ENCODE data around the gene GFI1B.
A peak's percentile ranks its signal among the peaks of the same experiment; 100 is the strongest.

GFI1B gene

GRCh38 chr9:133004091-133004998 is 25.9 kb downstream of the GFI1B start:
- Histone ChIP-seq H4K91ac (ENCODE audit: low read depth, low read length) (no peak overlapping the region), H4K12ac (ENCODE audit: low read depth, low read length) (no peak overlapping the region), H3K36me3 (ENCODE audit: control insufficient read depth in 1 of 2, insufficient read depth in 2 of 2, low read length in 2 of 2) (no peaks in the 10 kb centered on the region), H2BK120ac (ENCODE audit: insufficient read depth, low read length, poor library complexity) (no peak overlapping the region), H2BK5ac (ENCODE audit: low read depth, low read length, poor library complexity) (no peak overlapping the region), H3K27me3 (ENCODE audit: insufficient read depth, low read length) (no peaks in the 10 kb centered on the region), H3K18ac (ENCODE audit: low read length) (no peak overlapping the region), H3K23ac (ENCODE audit: low read length) (no peak overlapping the region), H3K79me1 (ENCODE audit: low read length) (no peaks in the 10 kb centered on the region), H4K8ac (ENCODE audit: low read depth, low read length) (no peak overlapping the region), H3K4ac (ENCODE audit: low read depth, low read length) (no peak overlapping the region), H3K9me3 (ENCODE audit: insufficient read depth, low read depth, low read length) (peaks cover 12% of the 10 kb centered on the region), H3K79me2 (ENCODE audit: control insufficient read depth, insufficient read depth, low read length, poor library complexity) (peaks cover 1% of the 10 kb centered on the region), H3K9ac (ENCODE audit: low read length) (no peak overlapping the region), H3K4me2 (ENCODE audit: low read length) (no peak overlapping the region), H2BK12ac (ENCODE audit: low read length) (no peak overlapping the region), H2AFZ (ENCODE audit: insufficient read depth, low read length, poor library complexity) (no peak overlapping the region), H2AK5ac (ENCODE audit: low read length) (no peak overlapping the region), H3K4me3 (ENCODE audit: low read depth, low read length) (peak overlapping the region; percentile 26), H3K14ac (ENCODE audit: low read length) (no peak overlapping the region), H3K27ac (ENCODE audit: low read depth, low read length) (no peak overlapping the region), H3K4me1 (ENCODE audit: control insufficient read depth in 1 of 2, insufficient read depth in 2 of 2, low read length in 2 of 2) (no peaks in the 10 kb centered on the region)
- DNase-seq = no peak
- no CpG with 5 or more reads among the region's 9 CpGs for WGBS (ENCODE audit: extremely low coverage, insufficient coverage, insufficient read length)

GRCh38 chr9:133004999-133005760 is 26.7 kb downstream of the GFI1B start:
- Histone ChIP-seq H3K4me2 (ENCODE audit: low read length) (no peak overlapping the region), H3K14ac (ENCODE audit: low read length) (no peak overlapping the region), H3K4me1 (ENCODE audit: control insufficient read depth in 1 of 2, insufficient read depth in 2 of 2, low read length in 2 of 2) (no peaks in the 10 kb centered on the region), H3K79me2 (ENCODE audit: control insufficient read depth, insufficient read depth, low read length, poor library complexity) (peaks cover 1% of the 10 kb centered on the region), H3K4ac (ENCODE audit: low read depth, low read length) (no peak overlapping the region), H3K9ac (ENCODE audit: low read length) (no peak overlapping the region), H2AFZ (ENCODE audit: insufficient read depth, low read length, poor library complexity) (no peak overlapping the region), H2AK5ac (ENCODE audit: low read length) (no peak overlapping the region), H3K36me3 (ENCODE audit: control insufficient read depth in 1 of 2, insufficient read depth in 2 of 2, low read length in 2 of 2) (no peaks in the 10 kb centered on the region), H4K91ac (ENCODE audit: low read depth, low read length) (no peak overlapping the region), H4K12ac (ENCODE audit: low read depth, low read length) (no peak overlapping the region), H3K27ac (ENCODE audit: low read depth, low read length) (no peak overlapping the region), H2BK120ac (ENCODE audit: insufficient read depth, low read length, poor library complexity) (no peak overlapping the region), H3K9me3 (ENCODE audit: insufficient read depth, low read depth, low read length) (peaks cover 12% of the 10 kb centered on the region), H3K18ac (ENCODE audit: low read length) (no peak overlapping the region), H4K8ac (ENCODE audit: low read depth, low read length) (no peak overlapping the region), H2BK12ac (ENCODE audit: low read length) (no peak overlapping the region), H3K79me1 (ENCODE audit: low read length) (no peaks in the 10 kb centered on the region), H2BK5ac (ENCODE audit: low read depth, low read length, poor library complexity) (no peak overlapping the region), H3K23ac (ENCODE audit: low read length) (no peak overlapping the region), H3K27me3 (ENCODE audit: insufficient read depth, low read length) (no peaks in the 10 kb centered on the region), H3K4me3 (ENCODE audit: low read depth, low read length) (no peak overlapping the region)
- DNase-seq = no peak
- WGBS (ENCODE audit: extremely low coverage, insufficient coverage, insufficient read length) = no CpG with 5 or more reads among the region's 14 CpGs

DNA sequence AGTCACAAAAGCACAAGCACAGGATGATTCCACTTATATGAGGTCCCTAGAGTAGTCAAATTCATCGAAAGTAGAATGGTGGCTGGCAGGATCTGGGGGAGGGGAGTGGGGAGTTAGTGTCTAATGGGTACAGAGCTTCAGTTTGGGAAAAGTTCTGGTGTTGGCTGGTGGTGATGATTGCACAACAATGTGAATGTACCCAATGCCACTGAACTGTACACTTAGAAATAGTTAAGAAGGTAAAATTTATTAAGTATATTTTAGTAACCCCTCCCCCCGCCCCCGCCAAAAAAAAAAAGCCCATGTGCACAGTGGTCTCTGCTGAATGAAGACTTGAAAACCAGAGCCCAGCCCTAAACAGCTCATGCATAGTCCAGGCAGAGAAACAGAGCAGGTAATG is 27.5 kb downstream of the GFI1B start:
- no peak overlapping the region for H2BK12ac ChIP-seq (ENCODE audit: low read length)
- H3K4me1 ChIP-seq (ENCODE audit: control insufficient read depth in 1 of 2, insufficient read depth in 2 of 2, low read length in 2 of 2) = no peaks in the 10 kb centered on the region
- no peak overlapping the region for H4K8ac ChIP-seq (ENCODE audit: low read depth, low read length)
- H4K12ac ChIP-seq (ENCODE audit: low read depth, low read length) = no peak overlapping the region
- no peak overlapping the region for H2BK120ac ChIP-seq (ENCODE audit: insufficient read depth, low read length, poor library complexity)
- no CpG with 5 or more reads among the region's 3 CpGs for WGBS (ENCODE audit: extremely low coverage, insufficient coverage, insufficient read length)
- peaks cover 13% of the 10 kb centered on the region for H3K9me3 ChIP-seq (ENCODE audit: insufficient read depth, low read depth, low read length)
- H3K79me1 ChIP-seq (ENCODE audit: low read length) = no peaks in the 10 kb centered on the region
- no peak overlapping the region for H3K4me3 ChIP-seq (ENCODE audit: low read depth, low read length)
- H3K27me3 ChIP-seq (ENCODE audit: insufficient read depth, low read length) = no peaks in the 10 kb centered on the region
- peaks cover 1% of the 10 kb centered on the region for H3K79me2 ChIP-seq (ENCODE audit: control insufficient read depth, insufficient read depth, low read length, poor library complexity)
- H2AK5ac ChIP-seq (ENCODE audit: low read length) = no peak overlapping the region
- no peak overlapping the region for H3K23ac ChIP-seq (ENCODE audit: low read length)
- H2BK5ac ChIP-seq (ENCODE audit: low read depth, low read length, poor library complexity) = no peak overlapping the region
- no peaks in the 10 kb centered on the region for H3K36me3 ChIP-seq (ENCODE audit: control insufficient read depth in 1 of 2, insufficient read depth in 2 of 2, low read length in 2 of 2)
- no peak overlapping the region for H3K14ac ChIP-seq (ENCODE audit: low read length)
- no peak overlapping the region for H2AFZ ChIP-seq (ENCODE audit: insufficient read depth, low read length, poor library complexity)
- no peak overlapping the region for H3K9ac ChIP-seq (ENCODE audit: low read length)
- no peak overlapping the region for H4K91ac ChIP-seq (ENCODE audit: low read depth, low read length)
- no peak overlapping the region for H3K4me2 ChIP-seq (ENCODE audit: low read length)
- H3K18ac ChIP-seq (ENCODE audit: low read length) = no peak overlapping the region
- no peak for DNase-seq
- no peak overlapping the region for H3K4ac ChIP-seq (ENCODE audit: low read depth, low read length)
- no peak overlapping the region for H3K27ac ChIP-seq (ENCODE audit: low read depth, low read length)

DNA sequence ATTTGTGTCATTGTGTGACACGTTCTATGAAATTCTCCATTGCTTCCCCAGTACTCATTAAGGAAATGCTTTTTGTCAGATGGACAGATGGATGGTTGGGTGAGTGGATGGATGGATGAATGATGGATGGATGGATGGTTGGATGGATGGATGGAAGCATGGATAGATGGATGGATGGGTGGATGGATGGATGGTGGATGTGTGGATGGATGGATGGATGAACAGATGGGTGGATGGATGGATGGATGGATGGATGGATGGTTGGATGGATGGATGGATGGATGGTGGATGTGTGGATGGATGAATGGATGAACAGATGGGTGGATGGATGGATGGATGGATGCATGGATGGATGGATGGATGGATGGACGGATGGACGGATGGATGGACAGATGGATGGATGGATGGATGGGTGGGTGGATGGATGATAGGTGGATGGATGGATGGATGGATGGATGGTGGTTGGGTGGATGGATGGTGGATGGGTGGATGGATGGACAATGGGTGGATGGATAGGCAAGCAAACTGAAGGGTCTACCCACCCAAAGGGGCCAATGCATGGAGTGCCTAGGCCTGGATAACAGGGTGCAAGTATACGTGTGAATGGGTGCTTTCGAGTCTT is 28.3 kb downstream of the GFI1B start:
- Histone ChIP-seq H3K4me1 (ENCODE audit: control insufficient read depth in 1 of 2, insufficient read depth in 2 of 2, low read length in 2 of 2) (no peaks in the 10 kb centered on the region), H3K23ac (ENCODE audit: low read length) (no peak overlapping the region), H2AFZ (ENCODE audit: insufficient read depth, low read length, poor library complexity) (no peak overlapping the region), H3K36me3 (ENCODE audit: control insufficient read depth in 1 of 2, insufficient read depth in 2 of 2, low read length in 2 of 2) (no peaks in the 10 kb centered on the region), H3K79me1 (ENCODE audit: low read length) (no peaks in the 10 kb centered on the region), H3K27me3 (ENCODE audit: insufficient read depth, low read length) (no peaks in the 10 kb centered on the region), H2BK5ac (ENCODE audit: low read depth, low read length, poor library complexity) (no peak overlapping the region), H3K9ac (ENCODE audit: low read length) (no peak overlapping the region), H3K4me2 (ENCODE audit: low read length) (no peak overlapping the region), H2BK120ac (ENCODE audit: insufficient read depth, low read length, poor library complexity) (no peak overlapping the region), H3K4ac (ENCODE audit: low read depth, low read length) (no peak overlapping the region), H4K91ac (ENCODE audit: low read depth, low read length) (no peak overlapping the region), H4K12ac (ENCODE audit: low read depth, low read length) (no peak overlapping the region), H3K4me3 (ENCODE audit: low read depth, low read length) (no peak overlapping the region), H3K14ac (ENCODE audit: low read length) (no peak overlapping the region), H3K79me2 (ENCODE audit: control insufficient read depth, insufficient read depth, low read length, poor library complexity) (peaks cover 1% of the 10 kb centered on the region), H4K8ac (ENCODE audit: low read depth, low read length) (no peak overlapping the region), H2AK5ac (ENCODE audit: low read length) (no peak overlapping the region), H3K9me3 (ENCODE audit: insufficient read depth, low read depth, low read length) (peaks cover 13% of the 10 kb centered on the region), H2BK12ac (ENCODE audit: low read length) (no peak overlapping the region), H3K18ac (ENCODE audit: low read length) (no peak overlapping the region), H3K27ac (ENCODE audit: low read depth, low read length) (no peak overlapping the region)
- no peak for DNase-seq
- no CpG with 5 or more reads among the region's 5 CpGs for WGBS (ENCODE audit: extremely low coverage, insufficient coverage, insufficient read length)
